D721Med (cell line): ENCODE results near the gene NSD1.

ENCODE experiments used
- DNase-seq: peaks from one replicate; pipeline ENCODE4 v3.0.0; 2011; ENCODE audit warnings: low spot score; ENCODE audit not compliant: insufficient read length
- FAIRE-seq: peaks from 2 replicates; lab custom pipeline; 2011; peaks lifted over from hg19 to GRCh38; lab: Jason Lieb, UNC
- TF ChIP-seq, protein P1 (sequence below): IDR thresholded peaks from 2 replicates; pipeline ENCODE4 v1.5.1; 2012; ENCODE audit warnings: mild to moderate bottlenecking, control low read depth; ENCODE audit not compliant: insufficient read depth; ENCODE audit errors: missing control alignments

NSD1 gene

DNA sequence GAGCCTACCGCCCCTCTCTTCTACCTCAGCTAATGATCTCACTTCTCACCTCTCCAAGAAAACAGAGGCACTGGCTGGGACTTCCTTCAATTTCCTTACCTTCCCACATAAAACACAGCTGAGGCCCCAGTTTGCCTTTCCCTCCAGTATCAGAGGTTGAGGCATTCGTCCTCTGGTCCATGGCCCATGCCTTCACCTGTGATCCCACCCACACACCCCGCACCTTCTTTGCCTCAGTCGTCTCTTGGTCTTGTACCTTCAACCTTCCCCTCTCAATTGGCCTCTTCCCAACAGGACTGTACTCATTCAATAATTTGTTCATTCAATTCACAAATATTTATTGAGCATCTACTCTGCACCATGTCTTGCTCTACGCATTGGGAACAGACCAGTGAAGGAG lies 11.0 kb upstream of the NSD1 start:
- DNase-seq (no peak), FAIRE-seq (no peak)
- TF ChIP-seq, protein P1, sequence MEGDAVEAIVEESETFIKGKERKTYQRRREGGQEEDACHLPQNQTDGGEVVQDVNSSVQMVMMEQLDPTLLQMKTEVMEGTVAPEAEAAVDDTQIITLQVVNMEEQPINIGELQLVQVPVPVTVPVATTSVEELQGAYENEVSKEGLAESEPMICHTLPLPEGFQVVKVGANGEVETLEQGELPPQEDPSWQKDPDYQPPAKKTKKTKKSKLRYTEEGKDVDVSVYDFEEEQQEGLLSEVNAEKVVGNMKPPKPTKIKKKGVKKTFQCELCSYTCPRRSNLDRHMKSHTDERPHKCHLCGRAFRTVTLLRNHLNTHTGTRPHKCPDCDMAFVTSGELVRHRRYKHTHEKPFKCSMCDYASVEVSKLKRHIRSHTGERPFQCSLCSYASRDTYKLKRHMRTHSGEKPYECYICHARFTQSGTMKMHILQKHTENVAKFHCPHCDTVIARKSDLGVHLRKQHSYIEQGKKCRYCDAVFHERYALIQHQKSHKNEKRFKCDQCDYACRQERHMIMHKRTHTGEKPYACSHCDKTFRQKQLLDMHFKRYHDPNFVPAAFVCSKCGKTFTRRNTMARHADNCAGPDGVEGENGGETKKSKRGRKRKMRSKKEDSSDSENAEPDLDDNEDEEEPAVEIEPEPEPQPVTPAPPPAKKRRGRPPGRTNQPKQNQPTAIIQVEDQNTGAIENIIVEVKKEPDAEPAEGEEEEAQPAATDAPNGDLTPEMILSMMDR: no peak

DNA sequence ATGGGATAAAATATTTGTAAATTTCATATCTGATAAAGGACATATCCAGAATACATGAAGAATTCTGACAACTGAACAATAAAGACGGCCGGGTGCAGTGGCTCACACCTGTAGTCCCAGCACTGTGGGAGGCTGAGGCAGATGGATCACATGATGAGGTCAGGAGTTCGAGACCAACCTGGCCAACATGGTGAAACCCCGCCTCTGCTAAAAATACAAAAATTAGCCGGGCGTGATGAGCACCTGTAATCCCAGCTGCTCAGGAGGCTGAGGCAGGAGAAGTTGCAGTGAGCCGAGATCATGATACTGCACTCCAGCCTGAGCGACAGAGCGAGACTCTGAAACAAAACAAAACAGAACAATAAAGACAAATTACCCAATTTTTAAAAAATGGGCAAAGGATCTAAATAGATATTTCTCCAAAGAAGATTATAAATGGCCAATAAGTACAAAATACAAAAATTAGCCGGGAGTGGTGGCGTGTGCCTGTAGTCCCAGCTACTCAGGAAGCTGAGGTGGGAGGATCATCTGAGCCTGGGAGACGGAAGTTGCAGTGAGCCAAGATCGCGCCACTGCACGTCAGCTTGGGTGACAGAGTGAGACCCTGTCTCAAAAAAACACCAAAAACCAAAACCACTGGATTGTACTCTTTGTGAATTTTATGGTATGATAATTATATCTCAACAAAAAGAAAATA lies 9.6 kb upstream of the NSD1 start:
- TF ChIP-seq, protein P1: no peak
- FAIRE-seq (no peak), DNase-seq (no peak)

DNA sequence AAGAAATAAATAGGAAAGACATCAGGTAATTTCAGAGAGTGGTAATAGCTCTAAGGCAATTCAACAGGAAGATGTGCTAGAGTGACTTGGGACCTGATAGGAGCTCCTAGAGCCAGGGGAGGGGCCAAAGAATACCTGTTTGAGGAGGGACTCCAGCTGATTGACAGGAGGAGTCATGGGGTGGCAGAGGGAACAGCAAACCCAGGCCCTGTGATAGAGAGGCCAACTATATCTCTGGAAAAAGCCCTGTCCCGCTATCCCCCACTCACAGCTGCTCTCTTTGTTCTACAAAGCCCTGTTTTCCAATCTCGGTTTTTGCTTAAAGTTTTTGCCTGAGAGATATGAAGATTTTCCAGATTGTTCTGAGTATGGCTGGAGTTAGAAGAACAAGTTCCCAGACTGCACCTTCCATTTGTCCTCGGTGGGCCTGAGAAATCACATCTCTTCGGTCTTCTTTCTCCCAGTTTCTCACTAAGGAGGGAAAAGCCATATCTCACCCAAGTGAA lies 9.0 kb upstream of the NSD1 start:
- TF ChIP-seq, protein P1: no peak
- DNase-seq: no peak
- no peak for FAIRE-seq

DNA sequence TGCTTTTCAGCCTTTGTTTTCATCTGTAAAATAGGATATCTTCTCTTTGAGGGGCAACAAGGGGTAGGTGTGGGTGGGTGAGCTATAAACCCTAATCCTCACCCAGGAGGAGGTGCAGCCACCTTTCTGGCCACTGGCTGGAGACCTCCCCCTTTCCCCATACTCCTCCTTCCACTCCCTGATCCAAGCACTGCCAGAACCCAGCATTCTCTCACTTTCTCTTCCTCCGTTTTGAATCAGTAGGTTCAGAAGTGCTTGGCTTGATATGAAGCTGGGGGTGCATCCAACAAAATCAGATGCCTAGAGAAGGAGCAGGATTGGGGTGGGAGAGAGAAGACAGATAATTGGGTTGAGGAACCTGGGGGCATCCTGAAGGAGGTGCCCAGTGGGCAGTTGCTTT lies 6.8 kb upstream of the NSD1 start:
- TF ChIP-seq, protein P1: no peak

DNA sequence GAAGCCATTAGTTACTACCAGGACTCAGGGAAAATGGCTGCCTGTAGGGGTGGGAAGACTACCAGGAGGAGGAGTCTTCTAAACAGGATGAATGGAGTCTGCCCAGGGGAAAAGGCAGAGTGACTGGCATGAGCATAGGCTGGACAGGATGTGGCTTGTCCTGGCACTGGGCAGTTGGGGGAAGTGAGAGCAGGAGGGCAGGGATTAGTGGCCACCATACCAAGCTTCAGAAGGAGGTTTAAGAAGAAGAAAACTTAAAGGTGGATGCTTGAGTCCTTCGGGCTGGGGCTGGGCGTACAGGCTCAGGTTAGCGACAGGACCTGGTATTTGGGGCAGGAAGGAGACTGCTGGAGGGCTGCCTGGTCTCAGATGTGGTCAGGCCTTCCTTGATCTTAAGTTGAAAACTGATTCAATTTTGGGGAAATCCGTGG lies 5.0 kb upstream of the NSD1 start:
- DNase-seq (no peak), FAIRE-seq (no peak)
- TF ChIP-seq, protein P1: no peak

More for the DNA sequence above, 6.8 kb upstream of the NSD1 start:
- DNase-seq: no peak
- FAIRE-seq: no peak

DNA sequence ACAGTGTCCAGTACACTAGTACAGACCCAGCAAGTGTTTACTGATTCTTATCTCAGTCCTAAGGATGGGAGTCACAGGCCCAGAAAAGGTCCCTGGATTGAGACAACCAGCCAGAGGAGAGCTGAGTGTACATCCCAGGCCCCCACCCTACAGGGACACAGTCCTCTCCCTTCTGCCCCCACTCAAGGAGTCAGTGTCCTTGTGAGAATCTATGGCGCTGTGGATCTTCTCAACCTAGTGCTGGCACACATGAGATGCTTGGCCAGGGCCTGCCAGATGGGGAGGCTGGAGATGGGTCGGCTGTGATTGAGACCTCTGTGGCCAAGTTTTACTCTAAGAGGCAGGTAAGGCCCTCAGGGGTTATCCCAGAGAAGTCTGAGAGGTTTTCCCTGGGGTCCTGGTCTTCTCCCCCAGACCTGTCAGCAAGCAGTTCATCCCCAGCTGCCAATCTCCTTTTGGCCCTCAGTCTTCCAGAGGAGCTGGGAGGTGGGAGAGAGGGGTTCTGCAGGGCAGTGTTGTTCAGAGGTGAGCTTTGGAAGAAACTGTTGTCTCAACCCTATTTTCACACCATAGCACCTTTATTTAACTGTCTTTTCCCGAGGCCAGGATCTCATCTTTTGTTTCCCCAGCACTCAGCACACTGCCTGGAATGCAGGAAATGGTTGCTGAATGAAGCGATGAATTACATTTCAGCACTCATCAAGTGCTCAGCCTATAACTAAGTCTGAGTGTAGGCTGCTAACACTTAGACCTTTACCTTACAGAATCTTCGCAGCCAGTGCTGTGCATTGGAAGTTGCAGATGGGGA lies 3.2 kb upstream of the NSD1 start:
- TF ChIP-seq, protein P1: no peak
- DNase-seq: no peak
- FAIRE-seq: no peak

DNA sequence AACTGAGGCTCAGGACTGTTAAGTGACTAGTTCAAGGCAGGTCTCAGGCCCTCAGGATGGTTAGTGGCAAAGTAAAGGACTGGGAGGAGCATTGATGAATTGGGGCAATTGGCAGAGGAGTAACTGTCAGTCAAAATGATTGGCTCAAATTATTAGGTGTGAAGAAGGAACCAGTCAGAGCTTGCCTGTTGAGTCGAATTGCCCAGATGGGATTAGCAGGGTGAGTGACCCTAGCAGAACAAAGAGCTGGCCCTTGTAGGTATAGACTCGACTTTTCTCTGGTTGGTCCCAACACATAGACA lies 2.6 kb upstream of the NSD1 start:
- FAIRE-seq (no peak), DNase-seq (no peak)
- TF ChIP-seq, protein P1: no peak
